Measurements from ENCODE around the gene GLIS1. TPM values are rescaled to one million over a fixed set of nuclear protein-coding genes. Genes with fewer than 3 reads are reported as not detected.
A peak's percentile ranks its signal among the peaks of the same experiment; 100 is the strongest.
"Not testable (repeated sequence)": the region's sequence is repeated elsewhere in the genome, so short reads cannot be mapped to it uniquely, and the experiment has no call there.

The GLIS1 gene
- total RNA-seq, 1 experiment from 2014 or later = 0.39 TPM

- 0 out of 2 replicates have a peak, but pooled peaks cover 3% of the 10 kb centered on the region for H4K20me1 ChIP-seq (ENCODE audit: insufficient read depth)
- CTCF ChIA-PET = no interaction called here
Observed at GRCh38 chr1:53763461-53763860, 24.5 kb upstream of the GLIS1 start.

GRCh38 chr1:53760497-53760896, 21.5 kb upstream of the GLIS1 start:
- intact Hi-C loops (cut with micrococcal nuclease); H3K27ac ChIP-seq (ENCODE audit: low read depth, low read length); H3K36me3 ChIP-seq (ENCODE audit: control insufficient read depth in 1 of 2, insufficient read depth in 2 of 2, low read length in 2 of 2); H3K9ac ChIP-seq (ENCODE audit: low read length); DNase-seq (ENCODE audit: low read depth, low spot score); ATAC-seq; POLR2A ChIA-PET; H3K79me2 ChIP-seq (ENCODE audit: insufficient read depth, low read length); H3K9me2 ChIP-seq (ENCODE audit: insufficient read depth); CTCF ChIA-PET; H3K4me2 ChIP-seq (ENCODE audit: low read length); H4K20me1 ChIP-seq (ENCODE audit: insufficient read depth); RAD21 ChIA-PET (ENCODE audit: low non-redundant PET in 1 of 2, low total read pairs in 2 of 2, uncharacterized antibody in 2 of 2, unreplicated experiment in 2 of 2); H3K9me3 ChIP-seq (ENCODE audit: control insufficient read depth in 1 of 2, insufficient read depth in 1 of 2, low read depth in 1 of 2, low read length in 2 of 2); H3K4me3 ChIP-seq (replicated peaks in 1 of 2; ENCODE audit: low read depth in 1 of 2, low read length in 2 of 2); H3K4me1 ChIP-seq (ENCODE audit: control insufficient read depth in 1 of 2, insufficient read depth in 2 of 2, low read length in 2 of 2); BruUV-seq (replicated peaks); H3K27me3 ChIP-seq (ENCODE audit: insufficient read depth, low read length); H2AFZ ChIP-seq (ENCODE audit: low read depth, low read length, poor library complexity, severe bottlenecking): not testable (repeated sequence)

More at GRCh38 chr1:53763461-53763860, 24.5 kb upstream of the GLIS1 start:
- no TSS peak for BruUV-seq (replicated peaks)
- no peaks in the 10 kb centered on the region for H3K9me3 ChIP-seq (ENCODE audit: control insufficient read depth in 1 of 2, insufficient read depth in 1 of 2, low read depth in 1 of 2, low read length in 2 of 2)
- H3K9ac ChIP-seq (ENCODE audit: low read length) = no peak overlapping the region
- POLR2A ChIA-PET = interaction anchor here (0.6 kb wide), 1 partner anchor 21 kb away, joined by 3 read pairs; no protein-coding TSS in a partner anchor
- TF ChIP-seq ELF1 (IDR thresholded peaks at IDR 0.05; ENCODE audit: borderline replicate concordance, low read depth) (no peak), RAD21 (IDR thresholded peaks at IDR 0.05; ENCODE audit: low read depth) (0 out of 2 replicates have a peak, but pooled peaks have one; percentile 7)
- intact Hi-C loops (cut with micrococcal nuclease) = no loop called here
- no peaks in the 10 kb centered on the region for H3K27me3 ChIP-seq (ENCODE audit: insufficient read depth, low read length)
- H3K4me1 ChIP-seq (ENCODE audit: control insufficient read depth in 1 of 2, insufficient read depth in 2 of 2, low read length in 2 of 2) = no peaks in the 10 kb centered on the region
- ATAC-seq (no peak), DNase-seq (ENCODE audit: low read depth, low spot score) (no peak)
- H3K27ac ChIP-seq (ENCODE audit: low read depth, low read length) = no peak overlapping the region
- H2AFZ ChIP-seq (ENCODE audit: low read depth, low read length, poor library complexity, severe bottlenecking) = no peak overlapping the region
- H3K36me3 ChIP-seq (ENCODE audit: control insufficient read depth in 1 of 2, insufficient read depth in 2 of 2, low read length in 2 of 2) = peaks cover 9 to 14% of the 10 kb centered on the region in 2 experiments; a peak in 2 of 4 replicates
- RAD21 ChIA-PET (ENCODE audit: low non-redundant PET in 1 of 2, low total read pairs in 2 of 2, uncharacterized antibody in 2 of 2, unreplicated experiment in 2 of 2) = no interaction called here
- H3K9me2 ChIP-seq (ENCODE audit: insufficient read depth) = no peaks in the 10 kb centered on the region
- no peak overlapping the region for H3K4me3 ChIP-seq (replicated peaks in 1 of 2; ENCODE audit: low read depth in 1 of 2, low read length in 2 of 2)
- H3K4me2 ChIP-seq (ENCODE audit: low read length) = no peak overlapping the region
- H3K79me2 ChIP-seq (ENCODE audit: insufficient read depth, low read length) = no peaks in the 10 kb centered on the region

- no TSS peak for BruUV-seq (replicated peaks)
- Histone ChIP-seq H3K9me2 (ENCODE audit: insufficient read depth) (no peaks in the 10 kb centered on the region), H3K79me2 (ENCODE audit: insufficient read depth, low read length) (no peaks in the 10 kb centered on the region), H3K36me3 (ENCODE audit: control insufficient read depth in 1 of 2, insufficient read depth in 2 of 2, low read length in 2 of 2) (no peaks in the 10 kb centered on the region), H3K27me3 (ENCODE audit: insufficient read depth, low read length) (no peaks in the 10 kb centered on the region), H3K4me3 (replicated peaks in 1 of 2; ENCODE audit: low read depth in 1 of 2, low read length in 2 of 2) (no peak overlapping the region), H3K27ac (ENCODE audit: low read depth, low read length) (no peak overlapping the region), H3K9me3 (ENCODE audit: control insufficient read depth in 1 of 2, insufficient read depth in 1 of 2, low read depth in 1 of 2, low read length in 2 of 2) (no peaks in the 10 kb centered on the region), H3K4me2 (ENCODE audit: low read length) (no peak overlapping the region), H4K20me1 (ENCODE audit: insufficient read depth) (no peaks in the 10 kb centered on the region; the same call in 1 of the 2 replicates), H3K4me1 (ENCODE audit: control insufficient read depth in 1 of 2, insufficient read depth in 2 of 2, low read length in 2 of 2) (no peaks in the 10 kb centered on the region), H2AFZ (ENCODE audit: low read depth, low read length, poor library complexity, severe bottlenecking) (no peak overlapping the region), H3K9ac (ENCODE audit: low read length) (no peak overlapping the region)
- ChIA-PET RAD21 (ENCODE audit: low non-redundant PET in 1 of 2, low total read pairs in 2 of 2, uncharacterized antibody in 2 of 2, unreplicated experiment in 2 of 2) (no interaction called here), POLR2A (no interaction called here), CTCF (interaction anchor here (3.8 kb wide), 1 partner anchor 269 kb away, joined by 22 read pairs; no protein-coding TSS in a partner anchor)
- ATAC-seq (no peak), DNase-seq (ENCODE audit: low read depth, low spot score) (no peak)
- intact Hi-C loops (cut with micrococcal nuclease) = loop anchor here (2.0 kb wide), 1 partner anchor 41 kb away; no protein-coding TSS in a partner anchor
- no peak for TF ChIP-seq JUND (IDR thresholded peaks at IDR 0.05)
- TF ChIP-seq ATF3 (IDR thresholded peaks at IDR 0.05) = no peak
- TF ChIP-seq CTCF (IDR thresholded peaks at IDR 0.05 in 2 of 3, conservative IDR thresholded peaks at IDR 0.05 in 1 of 3; ENCODE audit: borderline replicate concordance in 1 of 3, insufficient read depth in 1 of 3, low read depth in 2 of 3, low read length in 2 of 3) = no peak
- no peak for TF ChIP-seq EZH2 (IDR thresholded peaks at IDR 0.05)
- TF ChIP-seq EZH2phosphoT487 (IDR thresholded peaks at IDR 0.05; ENCODE audit: borderline replicate concordance) = no peak
- no peak for TF ChIP-seq TCF7L2 (IDR thresholded peaks at IDR 0.05; ENCODE audit: borderline replicate concordance, extremely low read depth, insufficient read depth, insufficient read length)
- TF ChIP-seq CBX3 (IDR thresholded peaks at IDR 0.05; ENCODE audit: low read depth) = no peak
- TF ChIP-seq POLR2A (IDR thresholded peaks at IDR 0.05; ENCODE audit: borderline replicate concordance, extremely low read depth, insufficient read depth, insufficient read length) = no peak
- TF ChIP-seq ZNF274 (IDR thresholded peaks at IDR 0.05; ENCODE audit: low read depth, low read length) = no peak
Observed at GRCh38 chr1:53755874-53756273, 16.9 kb upstream of the GLIS1 start.
